Loucy (cell line): ENCODE measurements around the gene MYH16.

Experiments used
- H2AFZ ChIP-seq: fragments of 200-600 bp; sonication (generic); 2 replicates; pipeline ENCODE4 v1.6.0; 2016; ENCODE audit warnings: antibody characterized with exemption, mild to moderate bottlenecking, low read length, moderate library complexity
- H3F3A ChIP-seq: fragments of 200-600 bp; 2 replicates; pipeline ENCODE4 v1.6.0; 2016; ENCODE audit warnings: antibody characterized with exemption, low read depth, mild to moderate bottlenecking
- H3K27me3 ChIP-seq: fragments of 200-600 bp; sonication (generic); 2 replicates; pipeline ENCODE4 v1.6.1; 2014; ENCODE audit warnings: low read length, mild to moderate bottlenecking; ENCODE audit not compliant: insufficient read depth, poor library complexity, severe bottlenecking
- H3K36me3 ChIP-seq: fragments of 200-600 bp; sonication (generic); 2 replicates; pipeline ENCODE4 v1.6.1; 2016; ENCODE audit warnings: low read length; ENCODE audit not compliant: insufficient read depth
- H3K4me1 ChIP-seq: fragments of 200-600 bp; sonication (generic); 2 replicates; pipeline ENCODE4 v1.5.1; 2014; ENCODE audit warnings: low read length, mild to moderate bottlenecking; ENCODE audit not compliant: insufficient read depth, poor library complexity, severe bottlenecking
- H3K4me2 ChIP-seq: fragments of 200-600 bp; sonication (generic); 2 replicates; pipeline ENCODE4 v1.6.0; 2014; ENCODE audit warnings: antibody characterized with exemption, low read length, low read depth, mild to moderate bottlenecking; ENCODE audit not compliant: poor library complexity, severe bottlenecking
- H3K4me3 ChIP-seq: fragments of 200-600 bp; sonication (generic); 2 replicates; pipeline ENCODE4 v1.5.1; 2014; ENCODE audit warnings: low read length, mild to moderate bottlenecking, mixed read lengths; ENCODE audit not compliant: poor library complexity, severe bottlenecking
- H3K79me2 ChIP-seq: fragments of 200-600 bp; sonication (generic); 2 replicates; pipeline ENCODE4 v1.6.1; 2014; ENCODE audit warnings: low read length; ENCODE audit not compliant: insufficient read depth
- H3K9ac ChIP-seq: fragments of 200-600 bp; sonication (generic); 2 replicates; pipeline ENCODE4 v1.6.0; 2014; ENCODE audit warnings: mild to moderate bottlenecking, low read depth, low read length, moderate library complexity; ENCODE audit not compliant: poor library complexity, severe bottlenecking
- H3K9me2 ChIP-seq: fragments of 200-600 bp; sonication (generic); replicated peaks from 2 replicates; pipeline ENCODE4 v1.6.1; 2016; ENCODE audit warnings: low read depth, low read length, mixed read lengths
- H3K9me3 ChIP-seq: fragments of 200-600 bp; sonication (generic); 2 replicates; pipeline ENCODE4 v1.6.1; 2014; ENCODE audit warnings: mild to moderate bottlenecking, antibody characterized with exemption, low read length, low read depth; ENCODE audit not compliant: insufficient read depth
- H4K20me1 ChIP-seq: fragments of 200-600 bp; sonication (generic); 2 replicates; pipeline ENCODE4 v1.6.0; 2014; ENCODE audit warnings: antibody characterized with exemption, low read length, mild to moderate bottlenecking; ENCODE audit not compliant: insufficient read depth, poor library complexity, severe bottlenecking
- CTCF ChIP-seq: fragments of 200-600 bp; sonication (generic); conservative IDR thresholded peaks from 2 replicates; pipeline ENCODE4 v1.5.1; 2014; ENCODE audit warnings: mild to moderate bottlenecking, antibody characterized with exemption, low read length
- EZH2phosphoT487 ChIP-seq: fragments of 200-600 bp; IDR thresholded peaks from 2 replicates; pipeline ENCODE4 v1.6.1; 2018; ENCODE audit warnings: antibody characterized with exemption, mild to moderate bottlenecking, moderate library complexity, borderline replicate concordance

Gene MYH16

GRCh38 chr7:99257675-99258074 is 15.0 kb upstream of the MYH16 start:
- Histone ChIP-seq H4K20me1 (no peaks in the 10 kb centered on the region), H2AFZ (no peak overlapping the region), H3K4me1 (no peaks in the 10 kb centered on the region), H3K9me2 (no peaks in the 10 kb centered on the region), H3K4me3 (no peak overlapping the region), H3K4me2 (no peak overlapping the region), H3F3A (no peaks in the 10 kb centered on the region), H3K79me2 (no peaks in the 10 kb centered on the region), H3K9ac (no peak overlapping the region), H3K9me3 (no peaks in the 10 kb centered on the region), H3K36me3 (no peaks in the 10 kb centered on the region), H3K27me3 (no peaks in the 10 kb centered on the region)
- TF ChIP-seq CTCF (no peak), EZH2phosphoT487 (no peak)

GRCh38 chr7:99258501-99258900 is 14.1 kb upstream of the MYH16 start:
- no peaks in the 10 kb centered on the region for H3K9me2 ChIP-seq
- H3K9ac ChIP-seq = no peak overlapping the region
- no peaks in the 10 kb centered on the region for H3K9me3 ChIP-seq
- TF ChIP-seq CTCF (no peak), EZH2phosphoT487 (no peak)
- H3K27me3 ChIP-seq = no peaks in the 10 kb centered on the region
- H3K4me1 ChIP-seq = no peaks in the 10 kb centered on the region
- no peaks in the 10 kb centered on the region for H3K79me2 ChIP-seq
- H2AFZ ChIP-seq = no peak overlapping the region
- no peak overlapping the region for H3K4me3 ChIP-seq
- H3K36me3 ChIP-seq = no peaks in the 10 kb centered on the region
- H3K4me2 ChIP-seq = no peak overlapping the region
- H4K20me1 ChIP-seq = no peaks in the 10 kb centered on the region
- no peaks in the 10 kb centered on the region for H3F3A ChIP-seq

- Histone ChIP-seq H3K36me3 (no peaks in the 10 kb centered on the region), H4K20me1 (no peaks in the 10 kb centered on the region), H3K4me2 (no peak overlapping the region), H3F3A (no peaks in the 10 kb centered on the region), H3K27me3 (no peaks in the 10 kb centered on the region), H3K4me3 (no peak overlapping the region), H3K9me3 (no peaks in the 10 kb centered on the region), H3K9ac (no peak overlapping the region), H2AFZ (no peak overlapping the region), H3K4me1 (no peaks in the 10 kb centered on the region), H3K79me2 (no peaks in the 10 kb centered on the region), H3K9me2 (no peaks in the 10 kb centered on the region)
- TF ChIP-seq EZH2phosphoT487 = no peak
- no peak for TF ChIP-seq CTCF
Measured at GRCh38 chr7:99260395-99260794, 12.2 kb upstream of the MYH16 start.
